HepG2 (cell line): ENCODE data around the gene BLOC1S2. TPM values are rescaled to one million over a fixed set of nuclear protein-coding genes. Genes with fewer than 3 reads are reported as not detected.
"Not testable (repeated sequence)": the region's sequence is repeated elsewhere in the genome, so short reads cannot be mapped to it uniquely, and the experiment has no call there.

Experiments
- ATAC-seq: fragments of 200-7000 bp; cut with Tn5 transposase; 3 replicates; pipeline ENCODE4 v1.9.1; 2020; ENCODE audit warnings: mild to moderate bottlenecking, moderate library complexity
- BruUV-seq: library from RNA; stranded (reverse); fragments of 400-500 nt; replicated peaks from 2 replicates; lab custom pipeline; 2021; lab: Mats Ljungman, UMichigan
- CTCF ChIA-PET: fragments of 300-600 bp; formaldehyde crosslinking; extraction: SDS; loops from one replicate; lab custom pipeline; 2021; ENCODE audit warnings: low total read pairs, inconsistent platforms, low intra/inter-chr PET ratio; lab: Yijun Ruan, JAX
- POLR2A ChIA-PET: fragments of 350-600 bp; sonication (Branson Sonifier 250); formaldehyde crosslinking; loops from one replicate; lab custom pipeline; 2020; ENCODE audit warnings: antibody characterized with exemption, inconsistent platforms; lab: Yijun Ruan, JAX
- DNase-seq: peaks from one replicate; pipeline ENCODE4 v3.0.0-alpha.2; 2015; ENCODE audit warnings: low spot score
- FAIRE-seq: peaks from 3 replicates; lab custom pipeline; 2011; peaks lifted over from hg19 to GRCh38; lab: Jason Lieb, UNC
- H2AFZ ChIP-seq: one replicate; pipeline ENCODE4 v1.6.1; 2011; ENCODE audit warnings: low read length, inconsistent platforms
- H3K27ac ChIP-seq: fragments of 300-600 bp; 3 replicates; pipeline ENCODE4 v1.8.0; 2011; ENCODE audit warnings: mixed run types, mild to moderate bottlenecking, mixed read lengths, low read length, inconsistent platforms; ENCODE audit not compliant: insufficient read depth; ENCODE audit errors: extremely low read length
- H3K27me3 ChIP-seq, 2 experiments: fragments of 200-600 bp in 1 of 2; 2 replicates in 1 of 2; 3 replicates in 1 of 2; pipeline versions ENCODE4 v1.6.0 to v1.8.0; 2011; ENCODE audit warnings: low read length in 2 of 2, mild to moderate bottlenecking in 2 of 2, moderate library complexity in 2 of 2, inconsistent platforms in 1 of 2; ENCODE audit not compliant: insufficient read depth in 2 of 2, control insufficient read depth in 1 of 2
- H3K36me3 ChIP-seq, 2 experiments: fragments of 200-600 bp in 1 of 2; replicated peaks in 1 of 2; 2 replicates in 1 of 2; 3 replicates in 1 of 2; pipeline versions ENCODE4 v1.5.1 to v1.8.0; 2011; ENCODE audit warnings: low read length in 2 of 2, inconsistent platforms in 1 of 2; ENCODE audit not compliant: insufficient read depth in 2 of 2, control insufficient read depth in 1 of 2
- H3K4me1 ChIP-seq: 2 replicates; pipeline ENCODE4 v1.5.1; 2012; ENCODE audit warnings: low read length, inconsistent platforms; ENCODE audit not compliant: insufficient read depth
- H3K4me2 ChIP-seq: 2 replicates; pipeline ENCODE4 v1.6.0; 2011; ENCODE audit warnings: low read depth, low read length, inconsistent platforms
- H3K4me3 ChIP-seq, 3 experiments: fragments of 200-600 bp in 1 of 3; sonication (generic), shearing (Covaris generic) in 1 of 3; replicated peaks in 1 of 3; 2 replicates each; pipeline ENCODE4 v1.5.1; 2011 to 2016; ENCODE audit warnings: low read length in 3 of 3, inconsistent platforms in 2 of 3, low read depth in 2 of 3, mild to moderate bottlenecking in 2 of 3, control low read depth in 1 of 3, mixed read lengths in 1 of 3; ENCODE audit not compliant: insufficient read depth in 1 of 3
- H3K79me2 ChIP-seq: one replicate; pipeline ENCODE4 v1.6.1; 2011; ENCODE audit warnings: low read length, inconsistent platforms; ENCODE audit not compliant: insufficient read depth
- H3K9ac ChIP-seq: 2 replicates; pipeline ENCODE4 v1.6.0; 2011; ENCODE audit warnings: mild to moderate bottlenecking, low read depth, low read length, inconsistent platforms; ENCODE audit not compliant: insufficient read depth
- H3K9me3 ChIP-seq: 2 replicates; pipeline ENCODE4 v1.5.1; 2012; ENCODE audit warnings: mild to moderate bottlenecking, low read length
- H4K20me1 ChIP-seq: 2 replicates; pipeline ENCODE4 v1.6.0; 2011; ENCODE audit warnings: inconsistent platforms, mild to moderate bottlenecking, low read length, moderate library complexity; ENCODE audit not compliant: insufficient read depth
- ERF ChIP-seq: IDR thresholded peaks from 2 replicates; pipeline ENCODE4 v1.6.1; 2018; ENCODE audit warnings: missing biosample characterization, missing genetic modification reagents
- SMAD1 ChIP-seq: sonication (generic); formaldehyde crosslinking; IDR thresholded peaks from 2 replicates; pipeline ENCODE4 v1.4.0; 2020; ENCODE audit warnings: missing genetic modification reagents, low read depth, mild to moderate bottlenecking, borderline replicate concordance
- YEATS4 ChIP-seq: sonication (generic); formaldehyde crosslinking; IDR thresholded peaks from 2 replicates; pipeline ENCODE4 v1.4.0; 2020; ENCODE audit warnings: missing genetic modification reagents, borderline replicate concordance
- YY1 ChIP-seq: IDR thresholded peaks from 2 replicates; pipeline ENCODE4 v1.6.1; 2011; ENCODE audit warnings: low read length, low read depth, moderate library complexity, mild to moderate bottlenecking; ENCODE audit not compliant: insufficient read depth, insufficient replicate concordance
- ZBTB44 ChIP-seq: sonication (generic); formaldehyde crosslinking; IDR thresholded peaks from 2 replicates; pipeline ENCODE4 v1.4.0; 2020; ENCODE audit warnings: missing genetic modification reagents
- ZNF232 ChIP-seq: sonication (generic); formaldehyde crosslinking; IDR thresholded peaks from 2 replicates; pipeline ENCODE4 v1.4.0; 2020; ENCODE audit warnings: missing genetic modification reagents, borderline replicate concordance
- WGBS: methylation state at CpG from one replicate; pipeline ENCODE4 v1.1.6; 2017; ENCODE audit warnings: low lambda C conversion rate; 5-methylcytosine and 5-hydroxymethylcytosine counted together
- in situ Hi-C: cut with HindIII; loops from 2 replicates; pipeline ENCODE4 v1.10.0; 2017; ENCODE audit warnings: low pct_unique_long_range_greater_than_20kb; ENCODE audit not compliant: extremely low pct_ligation_motif_present
- intact Hi-C: fragments of 100-400 bp; cut with micrococcal nuclease; formaldehyde crosslinking; loops from one replicate; pipeline ENCODE4 v1.10.0; 2022; ENCODE audit not compliant: unreplicated experiment
- polyA plus RNA-seq, 8 experiments: library from polyadenylated mRNA; depleted of rRNA in 3 of 8; stranded (reverse) in 7 of 8; unstranded in 1 of 8; fragments of >200 nt; fragmentation: Illumina TruSeq in 4 of 8; extraction: Trizol in 4 of 8; gene quantifications; 2 replicates each; pipeline versions ENCODE4 v1.2.1 to v1.2.3, GENCODE V29; 2011 to 2016; ENCODE audit warnings: low read depth in 4 of 8, missing spikeins in 1 of 8, mixed read lengths in 1 of 8; ENCODE audit not compliant: insufficient read depth in 1 of 8
- total RNA-seq, 5 experiments: library from RNA; depleted of rRNA; stranded (reverse); fragments of >200 nt; fragmentation: Illumina TruSeq; extraction: Trizol; gene quantifications; 2 replicates each; pipeline ENCODE4 v1.2.3, GENCODE V29; 2016; ENCODE audit warnings: low read depth in 1 of 5
- TF ChIP-seq, protein P1 (sequence below): sonication (generic); formaldehyde crosslinking; IDR thresholded peaks from 2 replicates; pipeline ENCODE4 v1.4.0; 2020; ENCODE audit warnings: mild to moderate bottlenecking, missing genetic modification reagents

Gene BLOC1S2
- total and polyA plus RNA-seq, 2 of the 13 experiments (the other 11 are each of a cell fraction or from before 2014, with no cell fraction given): 22.3 to 64.4 TPM

DNA sequence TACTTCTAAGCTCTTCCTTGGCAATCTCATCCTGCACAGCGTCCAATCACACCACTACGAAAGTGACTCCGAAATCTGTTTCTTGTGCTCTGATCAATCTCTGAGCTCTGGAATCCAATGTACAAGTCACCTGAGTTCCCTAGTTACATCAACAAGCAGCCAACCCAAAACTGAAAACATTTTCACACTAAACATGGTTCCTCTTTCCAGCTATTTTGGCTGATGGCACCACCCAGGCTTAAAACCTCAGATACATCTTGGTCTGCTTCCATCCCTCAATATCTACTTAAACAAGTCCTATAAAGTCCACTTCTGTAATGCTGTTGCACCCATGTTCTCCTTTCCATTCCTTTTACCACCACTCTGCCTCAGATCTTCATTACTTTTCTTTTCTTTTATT lies 3.6 kb downstream of the BLOC1S2 start (continued):
- TF ChIP-seq ZBTB44 (CRISPR knock-in tag) (no peak), YY1 (no peak), ZNF232 (CRISPR knock-in tag) (no peak), ERF (CRISPR knock-in tag) (no peak), YEATS4 (CRISPR knock-in tag) (no peak), SMAD1 (CRISPR knock-in tag) (no peak)
- TF ChIP-seq, protein P1, sequence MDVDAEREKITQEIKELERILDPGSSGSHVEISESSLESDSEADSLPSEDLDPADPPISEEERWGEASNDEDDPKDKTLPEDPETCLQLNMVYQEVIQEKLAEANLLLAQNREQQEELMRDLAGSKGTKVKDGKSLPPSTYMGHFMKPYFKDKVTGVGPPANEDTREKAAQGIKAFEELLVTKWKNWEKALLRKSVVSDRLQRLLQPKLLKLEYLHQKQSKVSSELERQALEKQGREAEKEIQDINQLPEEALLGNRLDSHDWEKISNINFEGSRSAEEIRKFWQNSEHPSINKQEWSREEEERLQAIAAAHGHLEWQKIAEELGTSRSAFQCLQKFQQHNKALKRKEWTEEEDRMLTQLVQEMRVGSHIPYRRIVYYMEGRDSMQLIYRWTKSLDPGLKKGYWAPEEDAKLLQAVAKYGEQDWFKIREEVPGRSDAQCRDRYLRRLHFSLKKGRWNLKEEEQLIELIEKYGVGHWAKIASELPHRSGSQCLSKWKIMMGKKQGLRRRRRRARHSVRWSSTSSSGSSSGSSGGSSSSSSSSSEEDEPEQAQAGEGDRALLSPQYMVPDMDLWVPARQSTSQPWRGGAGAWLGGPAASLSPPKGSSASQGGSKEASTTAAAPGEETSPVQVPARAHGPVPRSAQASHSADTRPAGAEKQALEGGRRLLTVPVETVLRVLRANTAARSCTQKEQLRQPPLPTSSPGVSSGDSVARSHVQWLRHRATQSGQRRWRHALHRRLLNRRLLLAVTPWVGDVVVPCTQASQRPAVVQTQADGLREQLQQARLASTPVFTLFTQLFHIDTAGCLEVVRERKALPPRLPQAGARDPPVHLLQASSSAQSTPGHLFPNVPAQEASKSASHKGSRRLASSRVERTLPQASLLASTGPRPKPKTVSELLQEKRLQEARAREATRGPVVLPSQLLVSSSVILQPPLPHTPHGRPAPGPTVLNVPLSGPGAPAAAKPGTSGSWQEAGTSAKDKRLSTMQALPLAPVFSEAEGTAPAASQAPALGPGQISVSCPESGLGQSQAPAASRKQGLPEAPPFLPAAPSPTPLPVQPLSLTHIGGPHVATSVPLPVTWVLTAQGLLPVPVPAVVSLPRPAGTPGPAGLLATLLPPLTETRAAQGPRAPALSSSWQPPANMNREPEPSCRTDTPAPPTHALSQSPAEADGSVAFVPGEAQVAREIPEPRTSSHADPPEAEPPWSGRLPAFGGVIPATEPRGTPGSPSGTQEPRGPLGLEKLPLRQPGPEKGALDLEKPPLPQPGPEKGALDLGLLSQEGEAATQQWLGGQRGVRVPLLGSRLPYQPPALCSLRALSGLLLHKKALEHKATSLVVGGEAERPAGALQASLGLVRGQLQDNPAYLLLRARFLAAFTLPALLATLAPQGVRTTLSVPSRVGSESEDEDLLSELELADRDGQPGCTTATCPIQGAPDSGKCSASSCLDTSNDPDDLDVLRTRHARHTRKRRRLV: no peak

DNA sequence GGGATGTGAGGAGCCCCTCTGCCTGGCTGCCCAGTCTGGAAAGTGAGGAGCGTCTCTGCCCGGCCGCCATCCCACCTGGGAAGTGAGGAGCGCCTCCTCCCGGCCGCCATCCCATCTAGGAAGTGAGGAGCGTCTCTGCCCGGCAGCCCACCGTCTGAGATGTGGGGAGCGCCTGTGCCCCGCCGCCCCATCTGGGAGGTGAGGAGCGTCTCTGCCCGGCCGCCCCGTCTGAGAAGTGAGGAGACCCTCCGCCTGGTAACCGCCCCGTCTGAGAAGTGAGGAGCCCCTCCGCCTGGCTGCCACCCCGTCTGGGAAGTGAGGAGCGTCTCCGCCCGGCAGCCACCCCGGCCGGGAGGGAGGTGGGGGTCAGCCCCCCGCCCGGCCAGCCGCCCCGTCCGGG lies 9.5 kb downstream of the BLOC1S2 start:
- ATAC-seq, in situ Hi-C loops, H3K27me3 ChIP-seq, POLR2A ChIA-PET, H3K79me2 ChIP-seq, H3K4me2 ChIP-seq, FAIRE-seq, H4K20me1 ChIP-seq, H3K9me3 ChIP-seq, H2AFZ ChIP-seq, CTCF ChIA-PET, H3K4me3 ChIP-seq, H3K4me1 ChIP-seq, BruUV-seq, intact Hi-C loops, H3K9ac ChIP-seq, H3K27ac ChIP-seq, DNase-seq: not testable (repeated sequence)
- WGBS: no CpG with 5 or more reads among the region's 31 CpGs
- peaks cover 2 to 31% of the 10 kb centered on the region in 2 experiments; a peak in 3 of 5 replicates for H3K36me3 ChIP-seq
